Adrenal gland (tissue), 5 donors: ENCODE results near the gene CCT8L2.
"Not testable (repeated sequence)": the region's sequence is repeated elsewhere in the genome, so short reads cannot be mapped to it uniquely, and the experiment has no call there.

Source experiments
- CTCF ChIP-seq, 6 experiments: fragments of 450-650 bp in 4 of 6; fragments of 200-600 bp in 2 of 6; sonication (generic) in 1 of 6; IDR thresholded peaks; 1 replicate in 5 of 6; 2 replicates in 1 of 6; pipeline versions ENCODE4 v1.5.1 to v1.8.0; 2016 to 2021; ENCODE audit warnings: antibody characterized with exemption in 6 of 6, mild to moderate bottlenecking in 2 of 6, moderate library complexity in 1 of 6
- POLR2A ChIP-seq, 2 donors: fragments of 450-650 bp; IDR thresholded peaks; one replicate each; pipeline ENCODE4 v1.6.1; 2017; ENCODE audit warnings: antibody characterized with exemption in 2 of 2, mild to moderate bottlenecking in 2 of 2, moderate library complexity in 1 of 2
- donor health status: DM: no; HTN: no; CAD: no.

DNA sequence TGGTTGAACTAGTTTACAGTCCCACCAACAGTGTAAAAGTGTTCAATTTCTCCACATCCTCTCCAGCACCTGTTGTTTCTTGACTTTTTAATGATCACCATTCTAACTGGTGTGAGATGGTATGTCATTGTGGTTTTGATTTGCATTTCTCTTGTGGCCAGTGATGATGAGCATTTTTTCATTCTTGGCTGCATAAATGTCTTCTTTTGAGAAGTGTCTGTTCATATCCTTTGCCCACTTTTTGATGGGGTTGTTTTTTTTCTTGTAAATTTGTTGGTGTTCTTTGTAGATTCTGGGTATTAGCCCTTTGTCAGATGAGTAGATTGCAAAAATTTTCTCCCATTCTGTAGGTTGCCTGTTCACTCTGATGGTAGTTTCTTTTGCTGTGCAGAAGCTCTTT, 41.5 kb upstream of the CCT8L2 start:
- not testable (repeated sequence) for TF ChIP-seq CTCF, POLR2A (IDR thresholded peaks at IDR 0.05)
